Gastrocnemius medialis (tissue), 4 donors: ENCODE data around the gene RC3H1. TPM values are rescaled to one million over a fixed set of nuclear protein-coding genes. Genes with fewer than 3 reads are reported as not detected.

Experiments
- ATAC-seq, 2 donors: fragments of 150-250 bp; one replicate each; pipeline ENCODE4 v1.9.1; 2016
- DNase-seq, 2 donors: peaks; one replicate each; pipeline ENCODE4 v3.0.0-alpha.2; 2019
- H3K27ac ChIP-seq, 4 donors: fragments of 200-600 bp; sonication (generic); 1 replicate in 1 of 4; 2 replicates in 3 of 4; pipeline ENCODE4 v1.5.1; 2016 to 2018; ENCODE audit warnings: mild to moderate bottlenecking in 2 of 4, moderate library complexity in 1 of 4
- H3K27me3 ChIP-seq, 3 donors: fragments of 200-600 bp; sonication (generic) in 2 of 3; 1 replicate in 1 of 3; 2 replicates in 2 of 3; pipeline versions ENCODE4 v1.5.1 to v1.6.0; 2016 to 2019; ENCODE audit warnings: mild to moderate bottlenecking in 1 of 3, moderate library complexity in 1 of 3
- H3K36me3 ChIP-seq, 2 donors: fragments of 200-600 bp; sonication (generic) in 1 of 2; one replicate each; pipeline ENCODE4 v1.5.1; 2017 to 2018
- H3K4me1 ChIP-seq, 2 donors: fragments of 200-600 bp; sonication (generic) in 1 of 2; one replicate each; pipeline ENCODE4 v1.5.1; 2016 to 2017; ENCODE audit warnings: mild to moderate bottlenecking in 2 of 2
- H3K4me3 ChIP-seq, 4 donors: fragments of 200-600 bp; sonication (generic) in 3 of 4; 1 replicate in 1 of 4; 2 replicates in 3 of 4; pipeline ENCODE4 v1.5.1; 2016 to 2019; ENCODE audit warnings: mild to moderate bottlenecking in 2 of 4
- H3K9me3 ChIP-seq, 3 donors: fragments of 200-600 bp; sonication (generic) in 2 of 3; 1 replicate in 1 of 3; 2 replicates in 2 of 3; pipeline ENCODE4 v1.5.1; 2016 to 2019
- POLR2A ChIP-seq, 2 donors: fragments of 450-650 bp; IDR thresholded peaks; one replicate each; pipeline ENCODE4 v1.6.1; 2017; ENCODE audit warnings: antibody characterized with exemption in 2 of 2, mild to moderate bottlenecking in 2 of 2, moderate library complexity in 2 of 2
- in situ Hi-C, 4 donors: fragments of 200-750 bp; cut with MboI; loops; one replicate each; pipeline versions ENCODE4 v1.15.0 to v1.8.0; 2017; ENCODE audit warnings: low sequenced_read_pairs in 4 of 4
- intact Hi-C: fragments of 100-400 bp; cut with DNase I; formaldehyde crosslinking; loops from one replicate; pipeline ENCODE4 v1.15.1; 2023; ENCODE audit warnings: low total_unique reads
- total RNA-seq, 4 donors: library from RNA; depleted of rRNA; stranded (reverse); fragments of >200 nt; gene quantifications; one replicate each; pipeline versions ENCODE4 v1.1.0 to v1.2.3, GENCODE V29; 2016
- TF ChIP-seq, protein P1 (sequence below), 5 experiments: fragments of 450-650 bp in 3 of 5; fragments of 200-600 bp in 2 of 5; sonication (generic) in 2 of 5; IDR thresholded peaks in 4 of 5; conservative IDR thresholded peaks in 1 of 5; 1 replicate in 4 of 5; 2 replicates in 1 of 5; pipeline ENCODE4 v1.5.1; 2016 to 2019; ENCODE audit warnings: antibody characterized with exemption in 5 of 5, mild to moderate bottlenecking in 3 of 5, moderate library complexity in 3 of 5

The RC3H1 gene
- total RNA-seq, 4 donors from 2014 or later = 17.6 to 88.9 (median 37.8) TPM

DNA sequence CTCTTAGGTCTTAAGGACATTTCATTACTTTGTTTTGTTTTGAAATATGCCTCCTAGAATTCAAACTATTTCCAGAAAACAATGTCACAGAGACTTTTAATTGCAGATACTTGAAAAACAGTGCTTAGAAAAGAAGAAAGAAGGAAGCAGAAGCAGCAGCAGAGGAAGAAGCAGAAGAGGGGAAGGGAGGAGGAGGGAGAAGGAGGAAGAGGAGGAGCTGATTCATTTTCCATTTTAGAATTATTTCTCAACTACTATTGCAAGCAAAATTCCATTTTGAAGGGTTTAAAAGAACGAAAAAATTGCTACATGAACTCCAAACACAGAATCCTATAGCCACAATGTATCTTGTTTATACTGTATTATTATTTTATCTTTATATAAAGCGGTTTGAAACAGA lies 13.9 kb downstream of the RC3H1 start:
- ATAC-seq (peak; percentile 48 to 53), DNase-seq (no peak)
- intact Hi-C loops = loop anchor here (5.0 to 10.0 kb wide), 2 partner anchors 141 to 1863 kb away; partner anchors contain the start of genes GAS5 and ZBTB37
- H3K4me3 ChIP-seq = no peak overlapping the region
- no peaks in the 10 kb centered on the region for H3K27me3 ChIP-seq
- H3K9me3 ChIP-seq = no peaks in the 10 kb centered on the region
- TF ChIP-seq POLR2A (IDR thresholded peaks at IDR 0.05) = no peak
- TF ChIP-seq, protein P1, sequence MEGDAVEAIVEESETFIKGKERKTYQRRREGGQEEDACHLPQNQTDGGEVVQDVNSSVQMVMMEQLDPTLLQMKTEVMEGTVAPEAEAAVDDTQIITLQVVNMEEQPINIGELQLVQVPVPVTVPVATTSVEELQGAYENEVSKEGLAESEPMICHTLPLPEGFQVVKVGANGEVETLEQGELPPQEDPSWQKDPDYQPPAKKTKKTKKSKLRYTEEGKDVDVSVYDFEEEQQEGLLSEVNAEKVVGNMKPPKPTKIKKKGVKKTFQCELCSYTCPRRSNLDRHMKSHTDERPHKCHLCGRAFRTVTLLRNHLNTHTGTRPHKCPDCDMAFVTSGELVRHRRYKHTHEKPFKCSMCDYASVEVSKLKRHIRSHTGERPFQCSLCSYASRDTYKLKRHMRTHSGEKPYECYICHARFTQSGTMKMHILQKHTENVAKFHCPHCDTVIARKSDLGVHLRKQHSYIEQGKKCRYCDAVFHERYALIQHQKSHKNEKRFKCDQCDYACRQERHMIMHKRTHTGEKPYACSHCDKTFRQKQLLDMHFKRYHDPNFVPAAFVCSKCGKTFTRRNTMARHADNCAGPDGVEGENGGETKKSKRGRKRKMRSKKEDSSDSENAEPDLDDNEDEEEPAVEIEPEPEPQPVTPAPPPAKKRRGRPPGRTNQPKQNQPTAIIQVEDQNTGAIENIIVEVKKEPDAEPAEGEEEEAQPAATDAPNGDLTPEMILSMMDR (IDR thresholded peaks at IDR 0.05 in 4 of 5, conservative IDR thresholded peaks at IDR 0.05 in 1 of 5) = no peak
- peak overlapping the region; percentile 47 to 84 (median 58) for H3K27ac ChIP-seq
- no peaks in the 10 kb centered on the region for H3K36me3 ChIP-seq
- H3K4me1 ChIP-seq = peaks cover 54 to 66% of the 10 kb centered on the region in 2 donors
- in situ Hi-C loops = no loop called here

DNA sequence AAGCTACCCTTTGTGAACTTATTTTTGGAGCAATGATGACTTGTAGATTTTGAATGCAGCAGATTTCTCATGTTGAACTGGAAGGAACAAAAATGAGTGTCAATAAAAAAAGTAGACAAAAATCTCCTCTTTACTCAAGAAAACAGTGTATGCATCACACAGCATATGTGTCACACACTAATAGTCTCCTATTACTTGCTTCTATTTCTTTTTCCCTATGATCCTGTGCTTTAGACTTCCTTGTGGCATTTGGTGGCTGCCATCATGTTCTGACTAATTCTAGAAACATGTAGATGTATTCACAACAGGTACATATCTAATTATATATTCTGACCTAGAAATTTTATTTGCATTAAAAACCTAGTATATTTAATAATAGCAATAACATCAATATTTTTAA lies 14.3 kb downstream of the RC3H1 start:
- in situ Hi-C loops = no loop called here
- H3K4me3 ChIP-seq = no peak overlapping the region
- no peaks in the 10 kb centered on the region for H3K9me3 ChIP-seq
- DNase-seq (no peak), ATAC-seq (peak; percentile 22 to 39)
- H3K36me3 ChIP-seq = no peaks in the 10 kb centered on the region
- peak overlapping the region; percentile 47 to 84 (median 58) for H3K27ac ChIP-seq
- H3K27me3 ChIP-seq = no peaks in the 10 kb centered on the region
- H3K4me1 ChIP-seq = peaks cover 54 to 66% of the 10 kb centered on the region in 2 donors
- intact Hi-C loops = loop anchor here (5.0 to 10.0 kb wide), 2 partner anchors 141 to 1863 kb away; partner anchors contain the start of genes GAS5 and ZBTB37
- TF ChIP-seq, protein P1 (IDR thresholded peaks at IDR 0.05 in 4 of 5, conservative IDR thresholded peaks at IDR 0.05 in 1 of 5) = no peak
- no peak for TF ChIP-seq POLR2A (IDR thresholded peaks at IDR 0.05)

DNA sequence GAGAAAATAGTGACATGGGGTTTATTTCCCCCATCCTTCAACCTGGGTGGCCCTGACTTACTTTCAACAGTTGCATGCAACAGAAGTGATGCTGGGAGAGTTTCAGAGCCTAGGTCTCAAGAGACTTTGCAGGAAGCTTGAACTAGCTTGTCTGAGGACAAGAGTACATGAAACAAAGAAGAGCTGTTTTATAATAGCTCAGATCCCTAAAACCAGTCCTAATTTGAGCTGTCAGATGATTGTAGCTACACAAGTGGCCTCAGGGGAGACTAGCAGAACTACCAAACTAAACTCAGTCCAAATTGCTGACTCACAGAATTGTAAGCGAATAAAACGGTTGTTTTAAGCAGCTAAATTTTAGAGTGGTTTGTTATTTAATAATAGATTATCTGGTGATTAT lies 17.1 kb downstream of the RC3H1 start:
- TF ChIP-seq, protein P1 (IDR thresholded peaks at IDR 0.05 in 4 of 5, conservative IDR thresholded peaks at IDR 0.05 in 1 of 5) = no peak
- no peak for TF ChIP-seq POLR2A (IDR thresholded peaks at IDR 0.05)
- H3K4me3 ChIP-seq = no peak overlapping the region
- in situ Hi-C loops = no loop called here
- peaks cover 39 to 54% of the 10 kb centered on the region in 2 donors for H3K4me1 ChIP-seq
- DNase-seq (no peak), ATAC-seq (peak; percentile 23 to 41)
- H3K36me3 ChIP-seq = no peaks in the 10 kb centered on the region
- intact Hi-C loops = loop anchor here (5.0 to 10.0 kb wide), 2 partner anchors 138 to 1860 kb away; partner anchors contain the start of genes GAS5 and ZBTB37
- peak overlapping the region in 3 of 4 donors; percentile 8 to 84 (median 38) for H3K27ac ChIP-seq
- no peaks in the 10 kb centered on the region for H3K9me3 ChIP-seq
- no peaks in the 10 kb centered on the region for H3K27me3 ChIP-seq

DNA sequence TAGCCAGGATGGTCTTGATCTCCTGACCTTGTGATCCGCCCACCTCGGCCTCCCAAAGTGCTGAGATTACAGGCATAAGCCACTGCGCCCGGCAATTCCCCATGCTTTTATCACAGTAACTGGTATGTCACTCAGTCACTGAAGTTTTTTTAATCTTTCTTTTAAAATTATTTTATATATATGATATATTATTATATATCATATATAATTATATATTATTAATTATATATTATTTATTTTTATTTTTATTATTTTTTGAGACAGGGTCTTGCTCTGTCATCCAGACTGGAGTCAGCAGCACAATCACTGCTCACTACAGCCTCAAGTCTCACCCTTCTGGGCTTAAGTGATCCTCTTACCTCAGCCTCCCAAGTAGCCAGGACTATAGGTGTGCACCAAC lies 18.3 kb downstream of the RC3H1 start:
- H3K9me3 ChIP-seq = no peaks in the 10 kb centered on the region
- intact Hi-C loops (loop anchor here (10.0 kb wide), 1 partner anchor 1859 kb away; no protein-coding TSS in a partner anchor), in situ Hi-C loops (no loop called here)
- ATAC-seq = no peak
- TF ChIP-seq, protein P1 (IDR thresholded peaks at IDR 0.05 in 4 of 5, conservative IDR thresholded peaks at IDR 0.05 in 1 of 5) = no peak
- no peak for TF ChIP-seq POLR2A (IDR thresholded peaks at IDR 0.05)
- peak overlapping the region in 1 of 4 donors; percentile 84 for H3K27ac ChIP-seq
- H3K36me3 ChIP-seq = no peaks in the 10 kb centered on the region
- DNase-seq = no peak
- H3K27me3 ChIP-seq = no peaks in the 10 kb centered on the region
- no peak overlapping the region for H3K4me3 ChIP-seq
- peaks cover 28 to 45% of the 10 kb centered on the region in 2 donors for H3K4me1 ChIP-seq
